ENCODE measurements around the gene IL1A.

Gene IL1A

DNA sequence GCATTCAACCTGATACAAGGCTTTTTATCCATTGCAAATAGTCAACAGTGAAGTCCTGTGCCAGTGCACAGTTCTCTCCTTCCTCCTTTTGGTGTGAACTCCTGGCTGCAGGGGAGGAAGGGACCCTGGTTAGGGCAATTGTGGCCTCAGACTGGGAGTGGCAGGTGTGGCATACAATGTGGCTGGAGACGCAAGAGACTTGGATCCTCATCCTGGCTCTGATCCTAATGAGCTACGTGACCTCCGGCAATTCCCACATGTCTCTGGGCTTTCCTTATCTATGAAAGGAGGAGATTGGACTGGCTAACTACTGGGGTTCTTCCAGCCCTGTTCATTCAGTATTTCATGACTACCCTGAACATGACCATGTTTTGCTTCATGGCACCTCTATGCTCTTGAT lies 10.5 kb upstream of the IL1A start:
- peak overlapping the region; percentile 99 for H3K27ac ChIP-seq
- no peak for DNase-seq (ENCODE audit: low read depth, low spot score)

DNA sequence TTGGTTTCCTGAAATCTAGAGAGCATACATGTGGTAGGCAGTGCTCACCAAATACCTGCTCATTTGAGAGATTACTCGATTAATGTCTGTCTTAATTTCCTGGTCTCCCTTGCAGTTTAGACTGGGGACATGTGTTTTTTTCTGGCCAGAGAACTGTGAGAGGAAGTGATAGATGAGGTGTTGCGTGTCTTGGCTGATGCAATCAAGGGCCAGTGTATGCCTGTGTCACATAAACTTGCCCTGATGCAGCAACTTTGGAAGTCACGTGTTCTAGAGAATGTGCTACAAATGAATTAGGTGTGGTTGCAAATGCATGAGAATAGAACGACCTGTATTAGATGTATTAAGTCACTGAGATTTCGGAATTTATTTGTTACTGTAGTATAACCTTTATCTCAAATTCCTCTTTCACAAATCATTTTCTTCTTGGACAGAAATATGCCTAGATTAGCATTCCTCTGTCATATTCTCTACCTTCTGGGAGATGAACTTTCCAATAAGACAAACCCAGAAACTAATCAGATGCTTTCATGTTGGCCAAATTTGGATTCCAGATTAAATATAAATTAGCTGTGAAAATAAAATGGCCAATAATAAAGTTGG lies 9.9 kb upstream of the IL1A start:
- peak overlapping the region; percentile 99 for H3K27ac ChIP-seq
- DNase-seq (ENCODE audit: low read depth, low spot score): peak; percentile 95

DNA sequence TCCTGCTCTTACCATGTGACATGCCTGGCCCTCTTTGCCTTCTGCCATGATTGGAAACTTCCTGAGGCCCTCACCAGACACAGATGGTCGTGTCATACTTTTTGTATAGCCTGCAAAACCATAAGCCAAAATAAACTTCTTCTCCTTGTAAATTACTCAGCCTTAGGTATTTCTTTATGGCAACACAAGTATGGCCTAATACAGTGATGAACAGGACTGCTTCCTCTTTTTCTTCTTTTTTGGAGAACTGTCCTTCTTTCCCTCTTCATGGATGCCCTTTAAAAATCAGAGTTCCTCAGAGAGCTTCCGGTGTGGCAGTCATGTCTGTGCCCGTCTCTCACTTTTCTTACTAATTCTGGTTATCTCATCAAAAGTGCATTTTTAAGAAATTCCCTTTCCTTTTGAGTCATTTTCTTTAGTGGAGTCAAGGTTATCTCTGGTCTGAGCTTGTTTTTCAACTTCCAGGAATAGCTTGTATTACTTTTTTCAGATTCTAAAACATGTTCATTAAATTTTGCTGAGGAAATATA lies 9.2 kb upstream of the IL1A start:
- DNase-seq (ENCODE audit: low read depth, low spot score): no peak
- H3K27ac ChIP-seq: peak overlapping the region; percentile 99

DNA sequence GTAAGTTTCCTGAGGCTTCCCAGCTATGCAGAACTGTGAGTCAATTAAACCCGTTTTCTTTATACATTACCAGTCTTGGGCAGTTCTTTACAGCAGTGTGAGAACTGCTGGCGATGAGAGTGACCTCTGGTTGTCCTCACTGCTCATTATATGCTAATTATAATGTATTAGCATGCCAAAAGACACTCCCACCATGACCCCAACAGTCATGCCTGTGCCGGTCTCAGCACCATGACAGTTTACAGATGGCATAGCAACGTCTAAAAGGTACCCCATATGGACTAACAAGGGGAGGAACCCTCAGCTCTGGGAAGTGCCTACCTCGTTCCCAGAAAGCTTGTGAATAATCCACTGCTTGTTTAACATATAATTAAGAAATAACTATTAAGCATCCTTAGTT lies 8.1 kb upstream of the IL1A start:
- peak overlapping the region; percentile 99 for H3K27ac ChIP-seq
- DNase-seq (ENCODE audit: low read depth, low spot score): no peak

- no peak for DNase-seq (ENCODE audit: low read depth, low spot score)
- H3K27ac ChIP-seq: peak overlapping the region; percentile 99
Observed at GRCh38 chr2:112791693-112792230, 7.5 kb upstream of the IL1A start.

GRCh38 chr2:112791019-112791418 lies 6.7 kb upstream of the IL1A start:
- DNase-seq (ENCODE audit: low read depth, low spot score): no peak

GRCh38 chr2:112790305-112790704 lies 6.0 kb upstream of the IL1A start:
- no peak for DNase-seq (ENCODE audit: low read depth, low spot score)
- peak overlapping the region; percentile 6 for H3K27ac ChIP-seq

More at GRCh38 chr2:112791019-112791418, 6.7 kb upstream of the IL1A start:
- peak overlapping the region; percentile 6 for H3K27ac ChIP-seq

DNA sequence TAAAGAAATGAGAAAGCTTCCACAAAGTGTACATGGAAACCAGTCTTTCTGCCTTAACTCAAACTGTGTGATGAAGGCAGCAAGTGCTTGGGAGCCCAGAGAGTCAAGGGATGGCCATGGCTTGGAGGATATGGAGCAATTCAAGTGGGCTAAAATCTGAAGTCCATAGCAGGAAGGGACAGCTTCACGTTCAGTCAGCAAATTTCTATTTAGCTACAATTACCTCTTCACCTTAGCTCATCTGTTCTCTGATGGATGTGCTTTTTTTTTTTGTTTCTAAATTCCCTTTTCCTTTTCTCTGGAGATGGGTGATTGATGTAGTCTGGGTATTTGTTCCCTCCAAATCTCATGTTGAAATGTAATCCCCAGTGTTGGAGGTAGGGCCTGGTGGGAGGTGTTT lies 4.9 kb upstream of the IL1A start:
- no peak overlapping the region for H3K27ac ChIP-seq
- DNase-seq (ENCODE audit: low read depth, low spot score): no peak

- H3K27ac ChIP-seq: peak overlapping the region; percentile 98
Observed at GRCh38 chr2:112788653-112789052, 4.4 kb upstream of the IL1A start.

DNA sequence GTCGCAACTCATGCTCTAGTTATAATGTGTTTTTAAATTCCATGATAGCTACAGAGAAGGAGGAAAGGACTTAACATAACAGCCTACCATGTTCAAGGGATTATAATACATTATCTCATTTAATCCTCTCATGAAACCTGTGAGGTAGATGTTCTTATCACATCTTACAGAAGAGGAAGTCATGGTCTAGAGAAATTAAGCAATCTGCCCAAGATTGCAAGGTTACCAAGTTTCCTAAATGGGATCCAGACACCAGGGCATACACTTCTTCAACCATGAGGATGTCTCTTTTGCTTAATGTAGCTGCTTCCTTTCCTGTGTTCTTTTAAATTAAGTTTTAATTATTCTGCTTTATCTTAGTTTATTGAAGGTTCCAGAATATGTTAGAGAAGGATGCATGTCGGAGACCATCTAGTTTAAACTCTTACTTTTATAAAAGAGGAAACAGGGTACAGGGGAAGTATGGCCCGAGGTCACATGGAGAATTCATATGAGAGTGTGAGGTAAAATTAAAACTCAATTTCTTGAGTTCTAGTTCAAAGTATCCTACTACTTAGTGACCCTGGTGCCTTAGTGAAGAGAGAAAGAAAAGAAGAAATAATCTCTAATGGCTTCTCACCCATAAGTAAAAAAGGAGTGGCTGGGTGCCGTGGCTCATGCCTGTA lies 3.6 kb upstream of the IL1A start:
- H3K27ac ChIP-seq: peak overlapping the region; percentile 98

More at GRCh38 chr2:112788653-112789052, 4.4 kb upstream of the IL1A start:
- DNase-seq (ENCODE audit: low read depth, low spot score): no peak

DNA sequence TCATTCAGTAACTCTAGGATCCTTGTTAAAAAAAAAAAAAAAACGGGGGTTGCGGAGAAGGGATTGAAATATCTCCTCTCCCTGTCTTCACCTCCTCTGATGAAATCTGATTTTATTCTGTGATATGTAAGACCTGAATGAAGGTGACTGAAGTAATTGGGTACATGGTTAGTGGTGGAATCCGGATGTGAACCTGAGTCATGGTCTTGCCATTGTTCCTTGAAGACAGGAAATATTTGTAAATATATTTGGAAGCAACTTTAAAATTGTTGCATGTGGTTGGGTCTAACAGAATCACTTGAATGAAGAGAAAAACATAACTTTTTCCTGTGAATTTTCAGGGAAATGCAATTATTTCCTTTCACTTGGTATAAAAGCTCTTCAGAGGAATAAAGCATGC lies 3.0 kb upstream of the IL1A start:
- DNase-seq (ENCODE audit: low read depth, low spot score): no peak
- H3K27ac ChIP-seq: peak overlapping the region; percentile 98

More for the DNA sequence above, 3.6 kb upstream of the IL1A start:
- DNase-seq (ENCODE audit: low read depth, low spot score): no peak

DNA sequence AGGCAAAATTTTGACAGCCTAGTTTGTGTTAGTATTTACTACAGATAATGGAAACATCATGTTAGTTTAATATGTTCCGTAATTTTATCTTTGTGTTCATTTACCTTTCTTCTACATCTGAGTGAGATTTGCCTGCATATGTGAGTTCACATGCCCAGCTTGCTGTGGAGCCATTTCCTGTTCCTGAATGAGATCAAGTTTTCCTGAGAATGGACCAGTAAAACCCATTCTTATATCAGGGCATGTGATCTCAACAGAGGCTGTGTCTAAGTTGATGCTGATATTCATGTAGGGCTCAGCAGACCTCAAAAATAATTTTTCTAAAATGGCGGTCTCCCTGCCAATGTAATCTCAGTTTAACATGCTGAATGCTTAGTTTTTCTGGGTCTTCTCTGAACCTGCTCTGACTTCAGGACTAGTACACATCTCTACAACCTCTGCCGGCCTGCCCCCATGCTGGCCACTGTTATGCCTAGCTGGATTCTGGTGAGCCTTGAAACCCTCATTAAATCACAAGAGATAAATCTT lies 1.0 kb downstream of the IL1A start:
- no peak for DNase-seq (ENCODE audit: low read depth, low spot score)
- peak overlapping the region; percentile 98 for H3K27ac ChIP-seq

GRCh38 chr2:112782234-112782799 lies 2.0 kb downstream of the IL1A start:
- peak overlapping the region; percentile 98 for H3K27ac ChIP-seq
- no peak for DNase-seq (ENCODE audit: low read depth, low spot score)

- H3K27ac ChIP-seq: peak overlapping the region; percentile 98
- DNase-seq (ENCODE audit: low read depth, low spot score): no peak
Observed at GRCh38 chr2:112779598-112779997, 4.7 kb downstream of the IL1A start.

- DNase-seq (ENCODE audit: low read depth, low spot score): no peak
- H3K27ac ChIP-seq: peak overlapping the region; percentile 98
Observed at GRCh38 chr2:112777036-112777435, 7.3 kb downstream of the IL1A start.

- H3K27ac ChIP-seq: peak overlapping the region; percentile 59
- no peak for DNase-seq (ENCODE audit: low read depth, low spot score)
Observed at GRCh38 chr2:112776113-112776512, 8.2 kb downstream of the IL1A start.

- DNase-seq (ENCODE audit: low read depth, low spot score): no peak
- H3K27ac ChIP-seq: peak overlapping the region; percentile 59
Observed at GRCh38 chr2:112774536-112775285, 9.6 kb downstream of the IL1A start.

DNA sequence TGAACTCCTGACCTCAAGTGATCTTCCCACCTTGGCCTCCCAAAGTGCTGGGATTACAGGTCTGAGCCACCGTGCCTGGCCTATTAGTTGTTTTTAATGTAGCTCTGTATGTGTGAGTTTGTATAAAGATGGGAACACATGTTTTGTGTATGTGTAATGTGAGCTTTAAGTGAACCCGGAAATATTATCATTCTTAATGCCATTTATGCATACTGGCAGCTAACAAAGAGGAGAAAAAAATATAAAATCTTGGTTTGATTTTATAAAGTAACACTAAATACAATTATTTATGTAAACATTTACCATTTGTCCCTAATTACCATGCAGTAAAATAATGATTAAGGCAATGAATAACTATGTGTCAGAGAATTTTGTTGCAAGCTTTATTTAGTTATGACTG lies 10.7 kb downstream of the IL1A start:
- peak overlapping the region; percentile 59 for H3K27ac ChIP-seq
- no peak for DNase-seq (ENCODE audit: low read depth, low spot score)

- H3K27ac ChIP-seq: peak overlapping the region; percentile 59
- no peak for DNase-seq (ENCODE audit: low read depth, low spot score)
Observed at GRCh38 chr2:112772911-112773475, 11.3 kb downstream of the IL1A start.

GRCh38 chr2:112772322-112772721 lies 12.0 kb downstream of the IL1A start:
- no peak for DNase-seq (ENCODE audit: low read depth, low spot score)
- H3K27ac ChIP-seq: peak overlapping the region; percentile 59

All from epithelial cell of prostate (primary cell).